ENCODE data around the gene TUB.

Gene TUB

DNA sequence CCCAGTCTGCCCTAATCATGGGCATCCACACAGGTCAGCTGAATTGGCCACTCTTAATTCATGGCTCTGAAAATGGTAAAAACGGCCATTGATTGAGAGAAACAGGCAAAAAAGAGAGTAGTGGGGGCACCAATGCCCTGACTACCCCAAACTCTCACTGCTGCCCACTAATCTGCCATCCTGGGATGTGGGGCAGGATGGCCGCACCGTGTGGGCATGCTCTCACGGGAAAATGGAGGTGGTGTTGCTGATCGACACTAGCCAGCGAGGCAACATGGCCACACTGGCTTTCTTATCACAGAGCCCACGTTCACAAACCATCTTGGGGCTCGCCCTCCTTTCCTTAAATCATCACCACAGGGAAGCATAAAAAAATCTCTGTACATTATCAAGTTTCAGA is 11.2 kb upstream of the TUB start:
- no peak for DNase-seq

DNA sequence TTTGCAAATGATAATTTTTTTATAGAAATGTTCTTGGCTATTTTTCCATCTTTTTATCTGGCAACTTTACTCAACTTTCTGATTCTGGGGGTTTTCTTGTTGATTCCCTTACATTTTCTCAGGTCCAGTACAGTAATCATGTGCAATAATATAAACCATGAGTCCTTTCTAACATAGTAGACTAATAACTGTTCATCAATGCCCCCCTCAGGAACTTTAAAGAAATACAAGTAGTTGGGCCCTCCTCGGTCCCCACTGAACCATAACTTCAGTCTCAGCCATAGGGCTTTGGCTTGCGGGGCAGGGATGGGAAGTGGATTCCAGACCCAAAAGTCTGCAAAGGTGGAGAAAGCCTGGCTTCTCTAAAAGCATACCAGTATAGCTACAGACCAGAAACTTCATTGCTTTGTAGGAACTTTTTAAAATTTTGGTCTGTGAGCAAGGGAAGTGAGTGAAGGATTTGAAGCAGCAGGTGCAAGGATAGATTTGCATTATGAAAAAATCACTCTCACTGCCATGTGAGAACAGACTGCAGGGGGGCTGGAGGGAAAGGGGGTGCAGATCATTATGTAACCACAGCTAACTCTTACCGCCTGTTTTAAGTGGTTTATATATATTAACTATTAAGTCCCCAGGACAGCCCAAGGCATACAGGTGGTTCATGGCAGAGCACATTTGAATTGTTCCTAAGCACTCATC is 10.4 kb upstream of the TUB start:
- DNase-seq, result no peak

DNA sequence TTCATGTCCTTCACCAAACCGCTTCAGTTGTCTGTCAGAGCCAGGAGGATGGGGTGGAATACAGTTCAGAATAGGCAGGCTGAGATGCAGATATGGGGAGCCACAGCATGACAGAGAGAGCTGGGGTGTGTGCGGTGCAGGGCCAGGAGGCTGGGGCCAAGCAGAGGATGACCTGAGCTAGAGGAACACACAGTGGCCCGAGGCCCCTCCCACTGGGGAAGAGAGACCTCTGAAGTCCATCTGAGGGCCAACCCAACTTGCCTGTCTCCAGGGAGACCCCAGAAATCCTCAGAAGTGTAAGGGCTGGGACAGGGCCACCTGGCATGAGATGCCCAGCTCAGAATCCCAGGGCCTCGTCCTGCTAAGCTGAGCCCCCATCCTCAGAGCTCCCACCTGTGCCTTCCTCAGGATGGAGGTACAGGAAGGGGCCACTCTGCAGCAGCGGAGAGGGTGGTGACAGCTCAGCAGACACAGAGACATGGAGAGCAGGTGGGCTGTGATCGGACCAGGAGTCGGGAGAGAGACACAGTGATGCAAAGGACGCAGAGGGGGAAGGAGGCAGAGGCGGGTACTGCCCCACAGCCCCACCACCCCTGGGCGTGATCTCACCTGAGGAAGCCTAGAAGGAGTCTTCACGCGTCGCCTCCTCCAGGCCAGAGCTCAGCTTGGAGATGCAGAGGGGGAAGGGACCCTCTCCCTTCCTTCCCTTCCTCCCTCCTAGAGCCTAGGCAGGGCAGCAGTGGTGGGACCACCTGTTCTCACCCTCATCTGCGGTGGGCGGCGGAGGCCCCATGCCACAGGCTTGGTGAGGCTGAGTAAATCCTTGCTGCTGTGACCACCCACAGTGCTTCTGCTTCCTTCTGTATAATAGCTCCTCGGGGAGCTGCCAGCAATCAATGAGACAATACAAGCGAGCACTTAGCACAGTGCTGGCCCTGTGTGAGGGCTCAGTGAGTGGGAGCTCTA is 9.1 kb upstream of the TUB start:
- no peak for DNase-seq

DNA sequence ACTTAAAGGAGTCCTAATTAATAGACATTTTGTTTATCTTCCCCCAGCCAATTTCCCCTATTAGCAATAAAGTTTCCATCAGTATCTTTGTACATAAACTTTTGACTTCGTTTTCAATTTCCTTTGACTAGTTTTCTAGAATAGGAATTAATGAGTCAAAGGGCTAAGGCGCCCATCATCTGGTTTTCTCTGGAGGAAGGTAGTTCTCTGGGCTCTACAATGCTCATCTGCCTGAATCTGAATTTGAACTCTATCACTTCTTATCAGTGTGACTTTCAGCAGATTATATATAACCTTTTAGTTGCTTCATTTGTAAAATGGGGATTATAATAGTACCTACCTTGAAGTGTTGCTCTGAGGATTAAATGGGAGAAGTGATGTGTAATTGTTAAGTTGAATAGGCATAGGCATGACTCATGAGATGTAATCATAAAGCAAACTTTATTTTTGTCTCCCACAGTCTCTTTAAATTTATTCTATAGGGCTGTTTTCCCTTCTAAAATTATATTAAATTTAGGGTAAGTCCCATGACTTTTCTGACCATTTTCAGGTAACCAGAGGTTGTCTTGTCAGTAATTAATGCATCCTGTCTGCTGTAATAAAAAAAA is 5.8 kb upstream of the TUB start:
- DNase-seq, result no peak

DNA sequence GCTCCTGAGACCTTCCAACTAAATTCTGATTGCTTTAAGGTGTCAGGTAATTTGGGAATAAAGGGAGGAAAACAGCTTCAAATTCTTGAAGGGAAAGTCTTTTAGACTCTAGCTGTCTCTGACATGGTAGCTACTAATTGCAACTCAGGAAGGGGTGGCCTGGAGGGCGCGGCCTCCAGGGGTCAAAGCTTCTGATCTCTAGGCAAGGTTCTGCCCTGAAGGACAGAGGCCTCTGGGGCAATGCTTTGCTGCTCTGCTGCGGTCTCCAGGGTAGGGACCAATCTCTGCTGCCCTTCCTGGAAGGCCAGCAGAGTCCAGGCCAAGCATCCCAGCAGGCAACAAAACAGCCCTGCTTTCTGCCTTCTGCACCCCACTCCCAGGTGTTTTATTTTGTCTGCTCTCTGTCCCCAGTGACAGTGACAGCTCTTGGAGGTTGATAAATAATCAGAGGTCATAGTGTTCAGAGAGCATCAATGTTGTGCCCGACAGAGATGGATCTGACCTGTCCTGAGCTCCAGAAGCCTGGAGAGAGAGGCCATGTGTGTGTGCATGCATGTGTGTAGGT is 1.8 kb upstream of the TUB start:
- DNase-seq, result no peak

DNA sequence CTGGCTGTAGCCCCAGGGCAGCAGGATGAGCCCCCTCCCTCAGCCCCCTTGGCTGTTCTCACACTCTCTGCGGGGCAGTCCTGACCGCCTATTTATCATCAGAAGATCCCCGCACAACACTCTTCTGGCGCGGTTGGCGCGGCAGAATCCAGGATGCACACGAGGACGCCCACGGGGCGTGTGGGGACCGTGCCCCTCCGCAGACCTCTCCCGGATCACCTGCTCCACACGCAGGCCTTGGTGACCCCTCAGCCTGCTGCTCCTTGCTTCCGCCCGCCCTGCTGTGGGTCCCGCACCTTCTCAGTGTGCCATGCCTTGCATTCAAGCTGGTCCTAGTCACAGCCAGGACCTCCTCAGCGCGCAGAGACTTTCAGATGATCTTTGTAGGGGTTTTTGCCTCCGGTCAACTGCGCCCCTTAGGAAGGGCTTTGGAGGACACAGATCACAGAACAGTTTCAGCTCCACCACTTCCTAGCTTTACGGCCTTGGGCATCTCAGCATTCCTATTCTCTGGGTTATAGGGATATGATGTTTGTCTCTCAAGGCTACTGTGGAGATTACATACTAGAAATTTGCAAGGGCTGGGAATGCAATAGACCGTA is 841 bp upstream of the TUB start:
- DNase-seq, result no peak

DNA sequence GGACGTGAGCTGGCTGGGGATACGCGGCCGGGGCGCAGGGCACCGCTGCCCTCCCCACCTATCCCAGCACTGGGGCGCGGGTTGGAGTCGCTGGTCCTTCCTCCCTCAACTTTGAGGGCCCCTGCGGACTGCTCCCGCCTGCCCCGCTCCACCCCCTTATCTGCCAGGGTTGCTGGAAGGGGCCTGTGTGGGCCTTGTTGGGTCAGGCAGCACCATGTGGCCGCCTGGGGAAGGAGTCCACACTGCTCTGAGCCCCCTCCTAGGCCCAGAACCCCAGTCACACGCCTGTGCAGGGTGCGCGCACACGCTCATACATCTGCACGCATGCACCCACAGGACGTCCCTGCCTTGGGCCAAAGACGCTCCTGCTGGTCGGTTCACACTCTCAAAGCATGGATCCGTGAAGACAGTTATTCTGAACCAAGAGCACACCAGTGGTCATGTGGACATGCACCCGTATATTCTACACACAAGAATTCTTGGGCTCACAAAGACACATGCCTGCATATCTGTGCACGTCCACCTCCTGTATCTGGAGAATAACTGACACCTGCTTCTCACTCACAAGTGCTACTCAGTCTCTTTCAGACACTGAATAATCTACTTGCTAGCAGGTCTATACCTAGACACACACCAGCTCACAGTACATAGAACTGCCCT is 710 bp downstream of the TUB start:
- no peak for DNase-seq

DNA sequence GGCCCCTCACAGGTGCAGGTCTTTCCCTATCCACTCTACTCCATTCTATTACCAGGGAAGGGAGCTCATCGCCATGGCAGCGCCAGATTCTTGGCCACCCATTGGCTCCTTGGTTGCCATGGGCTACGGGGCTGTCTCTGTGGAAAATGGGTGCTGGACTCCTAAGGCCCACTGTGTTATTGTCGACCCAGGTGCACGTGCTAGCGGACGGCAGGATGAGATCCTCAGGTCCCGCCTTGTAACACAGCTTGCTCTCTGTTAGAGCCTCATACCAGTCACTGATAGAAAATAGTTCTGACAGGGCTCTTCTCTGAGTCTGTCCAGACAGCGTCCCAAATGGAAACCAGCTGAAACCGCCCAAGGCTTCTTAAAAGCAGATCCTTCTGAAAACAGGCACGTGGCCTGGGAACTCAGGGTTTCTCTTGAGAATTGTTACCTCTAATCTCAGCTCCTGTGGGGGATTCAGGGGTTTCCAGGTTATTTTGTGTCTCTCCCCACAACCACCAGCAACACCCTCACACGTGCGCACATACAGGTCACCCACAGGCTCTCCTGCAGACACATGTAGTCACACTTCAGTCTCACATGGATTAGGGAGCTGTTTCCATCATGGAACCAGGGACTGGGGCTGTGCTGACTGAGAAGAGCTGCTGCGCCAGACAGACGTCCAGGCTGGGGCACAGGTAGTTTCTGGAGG is 1.5 kb downstream of the TUB start:
- DNase-seq, result no peak

DNA sequence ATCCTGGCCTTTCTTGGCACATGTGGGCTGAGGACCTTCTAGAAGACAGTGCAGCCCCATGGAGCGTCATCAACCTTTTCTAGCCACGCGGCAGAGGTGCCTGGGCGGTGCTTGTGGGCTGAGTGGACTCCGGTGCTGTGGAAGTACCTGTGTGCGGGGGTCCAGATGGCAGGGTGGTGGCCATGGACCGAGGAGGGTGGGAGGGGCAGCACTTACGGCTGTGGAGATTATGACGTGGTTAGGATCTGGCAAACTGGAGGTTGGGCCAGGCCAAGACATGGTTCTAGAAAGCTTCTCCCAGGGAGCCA is 2.0 kb downstream of the TUB start:
- DNase-seq, result no peak

DNA sequence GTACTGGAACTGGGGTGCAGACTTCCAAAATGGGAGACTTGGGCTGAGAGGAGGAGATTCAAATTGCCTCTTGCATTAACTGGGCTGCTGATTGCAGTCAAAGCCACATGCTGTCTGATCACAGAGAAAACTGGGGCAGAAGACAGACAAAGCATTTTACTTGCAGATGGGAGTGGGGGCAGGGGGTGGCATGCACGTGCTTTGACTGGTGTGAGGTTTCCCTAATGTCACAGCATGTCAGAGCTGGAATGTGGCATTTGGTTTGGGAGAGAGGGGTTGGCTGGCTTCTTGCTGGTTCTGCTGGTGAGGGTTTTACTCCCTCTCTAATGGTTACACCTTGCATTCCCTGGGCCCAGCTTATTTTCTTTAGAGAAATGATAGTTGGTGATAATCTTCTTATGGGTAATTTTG is 2.9 kb downstream of the TUB start:
- DNase-seq, result no peak

DNA sequence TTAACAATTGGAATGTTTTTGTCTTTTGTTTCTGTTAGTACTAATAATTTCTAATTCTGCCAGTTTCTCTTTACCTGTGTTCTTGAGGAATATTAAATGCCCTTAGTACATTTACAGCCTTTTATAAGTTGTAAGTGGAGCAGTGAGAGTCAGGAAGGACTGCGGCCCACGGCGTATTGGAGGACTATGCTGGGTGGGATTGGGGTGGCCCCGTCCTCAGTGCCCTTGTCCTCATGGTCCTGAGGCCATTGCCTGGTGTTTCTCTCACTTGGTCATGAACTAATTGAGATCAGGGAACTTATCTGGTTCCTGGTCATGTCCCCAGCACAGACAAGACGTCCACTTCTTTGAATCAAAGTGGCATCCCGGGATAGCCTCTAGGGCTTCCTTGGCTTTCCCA is 3.3 kb downstream of the TUB start:
- no peak for DNase-seq

DNA sequence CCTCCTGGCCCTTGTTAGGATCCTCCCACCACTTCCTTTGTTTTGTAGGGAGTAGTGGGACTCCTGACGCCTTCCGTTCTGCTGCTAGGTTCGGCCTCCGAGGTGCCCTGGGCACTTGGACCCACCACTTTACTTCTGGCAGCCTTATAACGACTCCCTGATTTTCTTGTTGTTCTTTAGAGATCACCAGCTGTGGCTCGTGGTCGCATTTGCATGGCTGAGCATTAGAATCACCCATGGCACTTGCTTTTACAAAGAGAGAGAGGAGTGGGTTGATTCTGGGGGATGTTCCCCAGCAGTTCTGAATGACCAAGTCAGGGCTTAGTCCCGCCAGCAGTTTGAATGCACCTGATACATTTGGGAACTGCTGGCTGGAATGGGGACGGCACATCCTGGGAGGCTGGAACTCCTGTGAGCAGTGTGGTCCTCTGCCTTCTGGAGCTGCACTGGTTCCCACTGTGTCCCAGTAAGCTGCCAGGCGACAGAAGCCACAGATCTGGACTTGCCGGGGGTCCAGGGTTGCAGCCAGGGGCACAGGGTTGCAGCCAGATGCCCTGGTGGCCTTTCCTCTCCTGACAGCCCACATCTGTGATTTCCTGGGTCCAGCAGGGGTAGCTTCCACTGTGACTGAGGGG is 4.1 kb downstream of the TUB start:
- DNase-seq, result no peak

DNA sequence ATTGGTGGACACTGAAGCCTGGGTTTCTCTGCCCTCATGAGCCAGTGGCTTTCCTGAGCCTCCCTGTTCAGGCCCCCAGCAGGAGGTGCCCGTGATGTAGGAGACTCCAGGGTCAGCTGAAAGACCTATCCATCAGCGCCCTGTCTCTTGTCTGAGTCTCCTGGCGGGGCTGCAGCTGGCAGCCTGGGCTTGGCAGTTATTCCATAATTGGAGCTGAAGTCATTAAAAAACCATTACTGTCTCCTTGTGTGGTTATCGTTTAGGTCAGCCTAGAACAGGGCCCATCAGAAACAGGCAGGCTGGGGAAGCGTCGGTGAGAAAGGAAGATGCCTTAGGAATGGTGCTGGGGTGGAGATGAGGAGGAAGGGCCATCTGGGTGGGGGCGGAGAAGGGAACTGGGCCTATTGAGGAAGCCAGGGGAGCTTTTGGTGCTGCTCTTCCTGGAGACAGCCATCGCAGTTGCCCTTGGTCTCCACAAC is 5.0 kb downstream of the TUB start:
- no peak for DNase-seq

DNA sequence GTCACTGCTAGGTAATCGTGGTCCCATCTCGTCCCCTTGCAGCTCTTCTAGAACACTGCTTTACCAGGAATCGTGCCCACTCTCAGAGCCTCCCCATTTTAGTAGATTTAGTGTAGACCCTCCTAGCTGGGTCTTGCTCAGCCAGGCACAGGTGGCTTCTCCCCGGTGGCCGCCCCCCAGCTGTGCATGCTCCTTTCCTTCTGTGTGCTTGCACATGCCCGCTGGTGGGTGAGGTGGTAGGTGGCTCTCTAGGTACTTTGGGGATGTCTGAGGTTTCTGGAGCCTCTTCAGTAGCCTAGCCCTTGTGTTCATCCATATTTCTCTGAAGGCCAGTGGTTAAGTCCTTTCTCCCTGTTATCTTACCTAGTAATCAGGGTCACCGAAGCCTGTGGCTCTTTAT is 5.6 kb downstream of the TUB start:
- no peak for DNase-seq

DNA sequence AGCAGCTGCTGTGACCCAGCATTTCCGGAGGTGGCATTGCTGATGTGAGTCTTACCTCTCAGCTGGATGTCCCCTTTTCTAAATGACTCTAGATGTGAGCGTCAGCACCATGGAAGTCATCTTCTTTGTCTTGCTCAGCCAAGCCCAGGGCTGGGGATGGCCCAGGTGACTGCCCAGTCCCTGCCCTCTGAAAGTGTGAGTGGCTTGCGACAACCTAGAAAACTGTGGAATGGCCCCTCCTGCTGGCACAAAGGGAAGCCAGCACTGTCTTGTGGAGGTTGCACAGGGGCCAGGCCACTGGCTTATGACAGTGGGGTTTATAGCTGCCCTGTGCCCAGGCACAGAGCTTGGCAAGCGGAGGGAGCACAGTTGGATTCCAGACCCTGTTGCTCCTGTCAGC is 6.2 kb downstream of the TUB start:
- DNase-seq, result no peak

DNA sequence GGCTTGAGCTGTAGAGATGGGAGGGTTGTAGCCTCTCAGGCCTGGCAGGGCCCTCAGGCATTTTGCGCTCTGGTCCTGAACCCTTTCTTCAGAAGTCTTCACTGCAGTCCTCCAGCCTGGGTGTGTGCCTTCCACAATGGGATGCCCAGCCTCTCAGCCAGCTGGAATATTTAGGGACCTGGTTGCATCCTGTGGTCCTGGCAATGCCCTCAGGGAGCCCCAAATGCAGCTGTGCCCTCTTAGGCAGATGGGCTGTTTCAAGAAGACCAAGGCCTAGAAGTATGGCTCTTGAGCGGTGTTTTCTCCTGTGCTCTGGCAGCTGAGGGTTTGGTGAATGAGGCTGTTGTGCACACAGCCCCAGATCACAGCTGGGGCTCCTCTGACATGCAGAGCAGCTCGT is 6.7 kb downstream of the TUB start:
- DNase-seq, result no peak

DNA sequence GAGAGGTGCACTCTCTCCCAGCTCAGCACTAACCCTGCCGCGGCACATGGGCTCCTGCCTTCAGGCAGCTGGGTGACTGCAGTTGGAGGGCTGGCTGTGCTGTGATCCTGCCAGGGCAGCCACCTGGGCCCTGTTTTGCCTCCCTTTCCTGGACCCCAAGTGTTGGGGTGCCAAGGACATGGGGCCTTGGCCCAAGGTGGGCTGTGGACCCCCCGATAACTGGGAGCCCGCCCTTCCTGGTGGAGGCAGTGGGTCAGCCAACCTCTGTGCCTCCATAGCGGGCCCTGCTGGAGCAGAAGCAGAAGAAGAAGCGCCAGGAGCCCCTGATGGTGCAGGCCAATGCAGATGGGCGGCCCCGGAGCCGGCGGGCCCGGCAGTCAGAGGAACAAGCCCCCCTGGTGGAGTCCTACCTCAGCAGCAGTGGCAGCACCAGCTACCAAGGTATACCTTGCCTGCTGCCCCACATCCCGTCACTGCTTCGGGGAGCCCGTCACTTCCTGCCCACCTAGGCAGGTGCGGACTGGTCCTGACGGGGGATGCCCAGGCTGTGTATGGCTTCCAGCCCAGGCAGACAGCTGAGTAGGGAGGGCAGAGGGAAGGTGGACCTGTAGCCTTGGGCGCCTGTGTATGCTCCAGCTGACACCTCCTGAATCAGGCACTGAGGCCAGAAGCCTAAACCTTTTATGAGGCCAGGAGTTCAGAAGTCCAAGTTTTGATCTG is 8.9 kb downstream of the TUB start:
- no peak for DNase-seq

DNA sequence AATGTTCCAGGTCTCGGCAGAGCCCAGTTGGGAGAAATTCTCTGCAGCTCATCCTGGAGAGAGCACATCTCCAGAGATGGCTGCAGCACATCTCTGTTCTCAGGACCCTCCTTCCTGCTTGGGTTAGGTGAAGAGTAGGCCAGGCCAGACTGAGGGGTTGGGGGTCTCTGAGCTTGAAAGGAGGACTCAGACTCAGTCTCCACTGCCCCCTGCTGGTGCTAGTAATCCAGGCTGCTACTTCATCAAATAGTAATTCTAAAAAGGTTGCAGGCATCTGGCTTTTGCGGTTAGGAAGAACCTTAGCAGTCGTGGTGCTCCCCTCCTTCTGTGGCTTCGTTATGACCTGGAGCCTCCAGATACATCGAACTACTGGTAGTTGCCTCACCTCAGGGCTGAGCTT is 9.7 kb downstream of the TUB start:
- no peak for DNase-seq

DNA sequence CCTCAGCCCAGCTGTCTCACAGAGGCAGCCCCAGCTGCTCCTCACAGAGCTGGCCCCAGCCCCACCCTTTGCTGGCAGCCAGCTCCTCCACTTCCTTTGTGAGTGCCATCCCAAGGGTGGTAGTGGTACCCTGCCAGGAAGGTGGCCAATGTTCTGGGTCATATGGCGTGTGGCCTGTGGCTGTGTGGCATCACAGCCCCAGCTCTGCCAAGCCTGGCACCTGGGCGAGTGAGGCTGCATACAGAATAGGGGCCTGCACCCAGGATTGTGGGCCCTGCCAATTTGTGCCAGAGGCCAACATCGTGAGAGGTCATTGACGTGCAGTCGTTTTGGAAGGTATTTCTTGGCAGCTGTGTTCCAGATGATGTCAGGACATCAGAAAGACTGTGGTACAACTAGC is 10.7 kb downstream of the TUB start:
- no peak for DNase-seq

DNA sequence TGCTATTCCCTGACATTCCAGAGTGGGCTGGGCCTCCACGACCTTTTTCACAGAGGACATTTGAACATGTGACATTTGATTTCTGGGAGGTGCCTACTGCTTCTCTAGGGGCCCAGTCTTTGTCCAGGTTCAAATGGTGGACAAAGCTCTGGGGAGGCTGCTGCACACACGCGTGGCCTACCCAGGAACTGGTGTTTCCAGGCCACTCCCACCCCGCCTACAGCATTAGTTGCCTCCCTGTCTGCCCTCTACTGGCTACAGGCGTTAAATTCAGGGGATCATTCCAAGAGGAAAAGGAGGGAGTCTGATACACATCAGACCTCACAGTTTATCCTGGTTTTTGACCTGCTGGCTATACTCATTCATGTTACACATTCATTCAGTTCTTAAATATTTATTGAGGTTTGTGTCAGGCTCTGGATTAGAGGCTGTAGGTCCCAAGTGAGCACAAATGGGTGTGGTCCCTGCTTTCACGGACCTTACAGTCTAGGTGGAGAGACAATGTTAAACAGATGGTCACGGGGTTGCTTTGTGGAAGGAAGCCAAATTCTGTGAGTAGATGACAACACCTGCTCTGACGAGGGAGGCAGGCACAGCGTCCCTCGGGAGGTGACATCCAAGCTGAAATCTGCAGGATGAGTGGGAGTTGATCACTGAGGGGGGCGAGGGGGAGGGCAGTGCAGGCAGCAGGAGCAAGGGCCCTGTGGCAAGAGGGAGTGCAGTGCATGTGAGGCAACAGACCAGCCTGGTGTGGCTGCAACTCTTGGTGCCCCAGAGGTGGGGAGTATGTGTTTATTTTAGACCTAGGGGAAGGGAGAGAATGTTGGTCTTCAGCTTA is 11.8 kb downstream of the TUB start:
- no peak for DNase-seq
